ENCODE measurements around the gene MMP25.

The MMP25 gene, protein sequence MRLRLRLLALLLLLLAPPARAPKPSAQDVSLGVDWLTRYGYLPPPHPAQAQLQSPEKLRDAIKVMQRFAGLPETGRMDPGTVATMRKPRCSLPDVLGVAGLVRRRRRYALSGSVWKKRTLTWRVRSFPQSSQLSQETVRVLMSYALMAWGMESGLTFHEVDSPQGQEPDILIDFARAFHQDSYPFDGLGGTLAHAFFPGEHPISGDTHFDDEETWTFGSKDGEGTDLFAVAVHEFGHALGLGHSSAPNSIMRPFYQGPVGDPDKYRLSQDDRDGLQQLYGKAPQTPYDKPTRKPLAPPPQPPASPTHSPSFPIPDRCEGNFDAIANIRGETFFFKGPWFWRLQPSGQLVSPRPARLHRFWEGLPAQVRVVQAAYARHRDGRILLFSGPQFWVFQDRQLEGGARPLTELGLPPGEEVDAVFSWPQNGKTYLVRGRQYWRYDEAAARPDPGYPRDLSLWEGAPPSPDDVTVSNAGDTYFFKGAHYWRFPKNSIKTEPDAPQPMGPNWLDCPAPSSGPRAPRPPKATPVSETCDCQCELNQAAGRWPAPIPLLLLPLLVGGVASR

DNA sequence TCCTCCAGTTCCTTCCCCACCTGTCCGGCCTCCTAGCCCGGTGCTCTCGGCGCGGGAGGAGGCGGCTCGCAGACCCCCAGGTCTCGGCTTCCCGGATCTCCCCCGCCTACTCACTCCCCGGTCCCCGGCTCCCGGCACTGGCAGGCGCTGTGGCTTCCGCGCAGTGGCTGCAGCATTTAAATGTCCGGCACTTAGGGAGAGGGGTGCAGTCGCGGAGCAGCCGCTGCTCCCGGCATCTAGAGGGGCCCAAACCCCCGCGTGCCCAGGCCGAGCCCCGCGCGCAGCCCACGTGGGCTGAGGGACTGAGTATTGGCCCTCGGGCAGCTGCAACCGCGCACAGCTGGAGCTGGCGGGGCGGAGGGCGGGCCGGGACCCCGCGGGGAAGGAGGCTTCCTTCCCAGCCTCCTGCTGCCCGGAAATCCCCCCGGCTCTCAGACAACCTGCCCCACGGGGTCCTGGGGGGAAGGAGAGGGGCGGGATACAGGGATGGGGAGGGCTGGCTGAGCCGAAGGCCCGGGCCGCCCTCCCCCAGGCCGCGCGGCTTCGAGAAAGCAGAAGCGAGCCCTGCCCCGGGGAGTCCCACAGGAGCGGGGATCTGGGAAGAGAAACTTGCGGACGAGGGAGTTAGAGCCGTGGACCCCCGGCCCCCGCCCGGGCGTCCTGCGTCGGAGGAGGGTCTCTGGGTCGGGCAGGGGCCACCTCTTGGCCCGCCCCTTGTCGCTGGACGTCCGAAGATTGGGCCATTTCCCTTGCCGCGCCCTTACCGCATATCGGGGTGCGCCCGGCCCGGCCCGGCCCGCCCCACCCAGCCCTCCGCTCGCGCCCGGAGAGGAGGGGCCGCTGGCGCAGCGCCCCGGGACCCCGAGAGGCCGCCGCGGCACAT lies at the start of gene MMP25:
TSS of gene MMP25 (plus strand) at position 804 of the 883 bp plus-strand sequence. CDS start 357 bp downstream, outside the sequence.
- FAIRE-seq: no peak

DNA sequence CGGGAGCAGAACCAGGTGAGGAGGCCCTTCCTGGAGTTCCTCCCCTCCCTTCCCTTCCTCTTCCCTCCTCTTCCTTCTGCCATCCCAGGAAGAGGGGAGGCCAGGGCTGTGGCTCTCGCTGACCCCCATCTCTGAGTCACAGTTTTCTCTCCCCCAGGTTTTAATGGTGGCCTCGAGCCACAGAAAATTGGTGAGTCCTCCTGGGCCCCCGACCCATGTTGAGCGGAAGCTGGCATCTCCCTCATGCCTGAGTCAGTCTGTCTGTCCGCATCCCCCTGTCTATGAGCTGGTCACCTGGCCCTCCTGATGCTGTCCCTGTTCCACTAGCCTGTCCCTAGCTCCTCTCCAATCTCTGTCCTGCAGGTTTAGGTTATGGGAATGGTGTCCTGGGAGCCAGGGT lies 46.4 kb upstream of the MMP25 start:
- no peak for FAIRE-seq

DNA sequence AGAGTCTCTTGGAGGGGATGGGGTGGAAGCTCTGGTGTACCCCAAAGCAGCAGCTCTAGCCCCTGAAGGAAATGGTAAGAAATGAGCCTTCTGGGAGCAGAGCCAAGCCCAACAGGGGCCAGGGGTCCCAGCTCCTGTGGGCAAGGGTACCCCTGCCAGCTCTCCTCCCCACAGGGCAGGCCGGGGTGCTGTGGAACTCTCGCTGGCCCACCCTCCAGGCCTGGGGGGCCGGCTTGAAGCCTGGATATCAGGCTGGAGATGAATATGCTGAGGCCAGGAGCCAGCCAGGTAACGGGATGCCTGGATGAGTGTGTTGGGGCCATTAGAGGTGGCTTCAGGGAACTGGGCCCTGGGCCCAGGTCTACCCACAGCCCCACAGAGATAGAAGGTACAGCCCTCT lies 45.8 kb upstream of the MMP25 start:
- no peak for FAIRE-seq

DNA sequence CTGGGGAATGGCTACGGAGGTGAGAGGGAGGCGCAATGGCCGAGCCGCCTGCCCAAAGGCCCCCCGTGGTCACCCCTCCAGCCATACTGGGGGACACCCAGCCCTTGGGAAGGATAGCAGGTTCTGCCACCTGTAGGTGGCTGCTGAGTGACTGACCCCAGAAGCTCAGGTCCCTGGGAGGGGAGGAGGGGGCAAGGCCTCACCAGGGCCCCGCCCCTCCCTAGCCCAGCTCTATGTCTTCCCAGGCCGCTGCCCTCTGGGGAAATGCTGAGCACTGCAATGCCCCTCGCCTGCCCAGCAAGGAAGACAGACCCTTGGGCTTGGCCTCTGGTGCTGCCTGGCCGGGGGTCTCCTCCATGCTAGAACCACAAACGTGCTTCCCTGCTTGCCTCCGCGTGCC lies 45.0 kb upstream of the MMP25 start:
- no peak for FAIRE-seq

DNA sequence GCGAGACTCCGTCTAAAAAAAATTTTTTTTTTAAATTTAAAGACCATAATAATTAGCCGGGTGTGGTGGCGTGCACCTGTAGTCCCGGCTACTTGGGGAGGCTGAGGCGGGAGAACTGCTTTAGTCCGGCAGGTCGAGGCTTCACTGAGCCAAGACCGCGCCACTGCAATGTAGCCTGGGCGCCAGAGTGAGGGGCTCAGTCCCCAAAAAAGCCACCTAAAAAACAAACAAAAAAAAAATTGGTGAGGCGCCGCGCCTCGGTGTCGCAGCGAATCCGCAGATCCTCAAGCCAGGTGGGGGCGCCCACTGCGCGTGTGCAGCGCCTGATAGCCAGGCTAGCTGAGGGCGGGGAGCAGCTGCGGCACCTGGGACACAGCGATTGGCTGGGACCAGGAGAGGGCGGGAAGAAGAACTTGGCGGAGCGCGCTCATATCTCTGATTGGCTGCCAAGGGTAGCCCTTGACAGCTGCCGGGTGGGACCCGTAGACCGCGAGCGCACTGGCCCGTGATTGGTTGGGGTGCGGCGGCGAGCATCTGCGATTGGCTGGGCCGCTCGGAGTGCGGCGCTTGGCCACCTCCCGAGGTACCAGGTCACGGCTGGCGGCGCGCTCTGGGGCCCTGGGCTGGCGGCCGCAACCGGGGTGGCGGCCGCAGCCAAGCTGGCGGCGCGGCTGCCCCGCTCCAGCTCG lies 42.6 kb upstream of the MMP25 start:
- FAIRE-seq: peak; percentile 90

DNA sequence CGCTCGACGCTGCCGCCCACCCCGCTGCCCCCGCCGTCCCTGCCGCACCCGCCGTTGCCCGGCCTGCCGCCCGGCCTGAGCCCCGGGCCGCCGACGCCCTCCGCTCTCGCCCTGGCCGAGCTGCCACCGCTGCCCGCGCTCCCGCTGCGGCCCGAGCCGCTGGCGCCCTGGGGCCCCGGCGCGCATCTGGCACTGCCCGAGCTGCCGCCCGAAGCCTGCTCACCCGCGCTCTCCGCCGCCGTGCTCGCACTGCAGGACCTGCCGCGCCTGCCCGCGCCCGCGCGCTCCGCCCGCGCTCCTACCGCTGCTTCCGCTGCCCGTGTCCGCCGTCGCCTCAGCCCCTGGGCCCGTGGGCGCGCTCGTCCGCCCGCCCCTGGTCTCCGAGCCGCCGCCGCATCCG lies 42.0 kb upstream of the MMP25 start:
- no peak for FAIRE-seq

DNA sequence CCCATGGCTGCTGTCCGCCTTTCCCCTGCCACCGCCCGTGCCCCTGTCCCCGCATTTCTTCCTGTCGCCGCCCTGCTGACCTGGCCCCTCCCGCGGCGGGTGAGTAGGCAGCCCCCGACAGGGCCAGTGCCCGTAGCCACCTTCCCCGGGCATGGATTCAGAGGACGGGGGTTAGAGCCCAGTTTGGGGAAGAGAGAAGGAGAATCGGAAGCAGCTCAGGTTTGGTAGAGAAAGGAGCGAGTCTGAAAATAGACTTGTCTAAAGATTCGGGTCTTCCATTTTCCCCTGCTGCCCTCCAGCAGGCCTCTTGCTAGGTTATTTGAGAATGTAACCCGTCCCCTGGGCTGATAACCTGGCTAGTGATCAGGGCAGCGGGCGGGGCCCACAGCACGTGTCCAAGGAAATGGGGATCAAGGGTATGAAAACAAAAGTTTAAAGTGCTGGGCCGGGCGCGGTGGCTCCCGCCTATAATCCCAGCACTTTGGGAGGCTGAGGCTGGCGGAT lies 41.5 kb upstream of the MMP25 start:
- FAIRE-seq: no peak

DNA sequence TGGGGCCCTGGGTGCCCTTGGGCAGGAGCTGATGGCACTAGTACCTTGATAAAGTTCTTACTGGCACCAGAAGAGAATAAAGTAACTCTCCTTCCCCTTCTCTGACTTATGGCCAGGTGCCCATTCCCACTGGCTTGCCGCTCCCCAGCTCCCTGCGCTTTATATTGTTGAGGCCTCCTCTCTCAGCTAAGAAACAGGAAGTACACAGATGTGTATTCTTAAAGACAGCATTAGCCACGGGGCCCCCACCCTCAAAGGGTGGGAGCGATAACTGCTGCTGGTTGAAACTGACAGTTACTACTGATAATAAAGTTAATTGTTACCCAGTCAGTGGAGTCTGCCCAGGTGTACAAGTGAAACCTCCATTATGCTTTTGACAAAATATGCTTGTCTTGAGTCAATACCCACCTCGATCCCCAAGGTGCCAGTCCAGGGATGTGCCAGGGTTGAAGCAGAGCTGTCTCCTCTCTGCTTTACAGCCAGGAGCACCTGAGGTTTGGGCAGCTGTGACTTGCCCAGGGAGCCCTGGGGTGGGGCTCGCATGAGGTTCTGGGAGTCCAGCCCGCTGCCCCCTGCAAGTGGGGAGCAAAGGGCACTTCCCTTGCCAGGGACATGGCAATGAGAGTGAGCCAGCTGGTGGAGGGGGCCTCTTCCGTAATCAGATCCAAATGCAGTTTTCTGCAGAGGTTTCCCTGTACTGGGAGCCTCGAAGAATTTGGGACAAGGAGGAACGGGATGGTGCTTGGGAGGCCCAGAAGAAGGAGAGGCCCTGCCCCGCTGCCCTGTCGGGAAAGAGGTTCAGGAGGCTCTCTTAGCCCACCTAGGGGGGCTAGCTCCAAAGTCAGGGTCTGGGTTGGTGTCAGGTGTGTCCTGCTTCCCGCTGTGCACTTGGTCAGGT lies 39.1 kb upstream of the MMP25 start:
- no peak for FAIRE-seq

DNA sequence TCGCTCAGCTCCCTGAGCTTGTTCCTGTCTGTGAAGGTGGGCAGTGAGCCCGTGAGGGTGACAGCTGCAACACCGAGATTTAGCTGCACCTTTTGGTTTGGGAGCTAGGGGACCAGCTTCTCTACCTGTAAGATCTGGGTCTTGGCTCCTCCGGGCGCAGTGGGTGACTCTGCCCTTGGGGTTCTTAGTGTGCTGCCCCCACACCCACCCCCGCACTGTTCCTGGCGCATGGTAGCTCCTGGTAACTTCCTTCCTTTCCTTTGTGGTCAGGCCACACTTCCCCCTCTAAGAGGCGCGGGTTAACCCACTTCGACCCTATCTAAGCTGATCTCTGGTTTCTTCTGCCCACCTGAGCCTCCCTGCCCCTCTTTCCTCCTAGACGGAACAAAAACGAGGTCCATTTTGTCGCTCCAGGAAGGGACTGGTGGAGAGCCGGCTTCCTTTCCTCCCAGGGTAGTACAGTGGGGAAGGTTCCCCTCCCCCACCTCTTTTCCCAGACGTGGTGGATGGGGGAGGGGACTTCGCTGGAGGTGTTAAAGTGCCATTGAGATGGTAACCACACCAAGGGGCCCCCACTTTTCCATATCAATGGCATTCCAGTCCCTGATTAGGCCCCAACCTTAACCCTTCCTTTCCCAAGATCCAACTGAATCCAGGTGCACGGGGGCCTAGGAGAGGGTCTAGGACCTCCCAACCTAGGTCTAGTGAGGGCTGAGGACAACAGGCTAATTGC lies 38.2 kb upstream of the MMP25 start:
- no peak for FAIRE-seq

DNA sequence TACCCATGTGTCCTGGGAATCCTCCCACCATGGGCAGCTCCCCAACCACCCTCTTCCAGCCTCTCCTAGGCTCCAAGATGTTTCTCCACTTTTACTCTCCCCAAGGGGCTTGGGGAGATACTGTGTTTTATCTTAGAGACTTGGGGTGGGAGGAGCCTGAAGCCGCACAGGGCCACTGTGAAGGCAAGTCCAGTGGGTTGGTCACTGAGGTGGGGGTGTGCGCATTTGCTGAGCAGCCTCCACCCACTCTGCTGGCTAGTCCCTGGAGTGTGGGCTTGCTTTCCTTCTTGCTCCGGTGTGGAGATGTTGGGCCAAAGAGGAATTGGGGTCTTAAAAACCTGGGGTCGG lies 37.7 kb upstream of the MMP25 start:
- FAIRE-seq: no peak

DNA sequence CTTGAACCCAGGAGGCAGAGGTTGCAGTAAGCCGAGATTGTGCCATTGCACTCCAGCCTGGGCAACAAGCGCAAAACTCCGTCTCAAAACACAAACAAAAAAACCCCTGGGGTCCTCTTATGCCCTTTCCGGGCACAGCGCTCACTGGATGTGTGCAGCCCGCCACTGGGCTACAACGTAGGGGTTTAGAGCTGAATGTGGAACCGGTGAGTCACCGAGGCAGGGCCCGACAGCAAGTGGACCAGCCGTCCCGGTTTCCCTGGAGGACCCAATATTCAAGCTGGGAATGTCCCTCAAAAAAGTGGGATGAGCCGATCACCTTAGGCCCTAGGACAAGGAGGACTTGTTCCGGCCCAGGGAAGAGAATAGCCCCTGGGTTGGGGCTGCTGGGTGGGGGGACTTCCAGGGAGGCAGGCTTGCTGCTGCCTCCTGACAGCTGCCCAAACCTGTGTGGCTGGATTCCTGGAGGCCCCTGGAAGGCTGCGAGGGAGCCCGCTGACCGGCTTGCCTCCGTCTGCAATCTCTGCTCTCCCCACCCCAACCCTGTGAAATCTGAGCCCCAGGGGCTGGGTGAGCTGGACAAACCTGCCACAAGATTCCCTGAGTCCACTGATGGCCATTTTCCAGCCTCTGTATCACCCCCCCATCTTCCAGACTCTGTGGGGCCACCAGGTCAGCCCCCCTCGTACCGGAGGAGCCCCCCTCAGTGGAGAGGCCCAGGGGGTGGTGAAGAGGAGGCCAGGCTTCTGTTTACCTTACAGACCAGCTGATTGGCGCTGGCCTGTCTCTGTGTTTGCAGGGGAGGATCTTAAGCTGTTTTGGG lies 36.6 kb upstream of the MMP25 start:
- FAIRE-seq: no peak

DNA sequence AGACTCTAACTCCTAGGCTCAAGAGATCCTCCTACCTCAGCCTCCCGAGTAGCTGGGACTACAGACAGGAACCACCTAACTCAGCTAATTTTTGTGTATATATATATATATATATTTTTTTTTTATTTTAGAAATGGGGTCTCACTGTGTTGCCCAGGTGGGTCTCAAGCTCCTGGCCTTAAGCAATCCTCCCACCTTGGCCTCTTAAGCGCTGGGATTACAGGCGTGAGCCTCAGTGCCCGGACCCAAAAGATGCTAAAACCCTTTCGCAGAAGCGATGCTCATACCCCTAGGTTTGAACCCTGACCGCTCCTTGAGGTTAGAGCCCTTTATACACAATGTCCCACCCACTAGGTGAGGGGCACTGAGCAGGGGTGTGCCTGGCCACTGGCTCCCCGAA lies 35.9 kb upstream of the MMP25 start:
- FAIRE-seq: no peak

DNA sequence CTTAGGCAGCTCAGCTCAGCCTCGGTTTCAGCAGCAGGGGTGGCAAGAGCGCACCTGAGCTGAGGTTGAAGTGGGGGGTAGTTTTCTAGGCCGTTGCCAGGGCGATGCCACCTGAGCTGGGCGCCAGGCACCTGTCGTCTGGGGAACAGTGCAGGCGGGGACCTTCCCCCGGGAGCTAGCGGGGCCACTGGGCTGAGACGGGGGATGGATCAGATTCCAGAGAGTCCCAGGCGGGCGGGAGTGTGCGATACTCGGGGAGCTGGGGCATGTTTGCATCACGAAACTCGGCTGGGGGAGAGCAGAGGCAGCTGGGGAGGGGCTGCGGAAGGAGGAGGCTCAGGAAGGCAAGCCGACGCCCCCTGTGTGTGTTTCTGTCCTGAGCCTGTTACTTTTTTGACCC lies 34.1 kb upstream of the MMP25 start:
- FAIRE-seq: no peak

DNA sequence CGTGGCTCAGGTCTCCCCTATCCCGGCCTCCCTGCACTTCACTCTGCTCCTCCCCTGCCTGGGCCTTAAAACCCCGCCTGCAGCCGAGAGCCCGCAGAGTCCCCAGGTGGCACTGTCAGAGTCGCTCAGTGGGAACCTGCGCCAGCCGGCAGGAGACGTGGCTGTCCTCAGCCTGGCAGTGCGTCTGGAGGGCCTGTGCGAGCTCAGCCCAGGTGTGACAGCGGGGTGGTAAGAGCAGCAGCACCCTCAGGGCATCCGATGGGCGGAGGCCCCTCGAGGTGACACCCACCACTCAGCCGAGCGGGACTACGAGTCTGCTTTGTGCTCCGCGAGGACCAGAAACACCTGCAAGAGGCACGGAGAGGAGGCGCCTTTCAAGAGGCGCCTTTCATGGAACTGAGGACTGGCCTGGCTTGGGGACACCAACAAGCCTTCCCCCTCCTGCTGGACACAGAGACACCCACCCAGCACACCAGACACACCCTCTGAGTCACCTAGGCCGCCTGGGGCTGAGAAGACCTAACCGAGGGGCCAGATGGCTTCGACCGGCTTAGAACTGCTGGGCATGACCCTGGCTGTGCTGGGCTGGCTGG lies 33.4 kb upstream of the MMP25 start, which contains the start of gene CLDN9:
TSS of gene CLDN9 (plus strand) at position 96 of the 593 bp plus-strand sequence. CDS start at position 536, 440 bp downstream.
- FAIRE-seq: no peak

DNA sequence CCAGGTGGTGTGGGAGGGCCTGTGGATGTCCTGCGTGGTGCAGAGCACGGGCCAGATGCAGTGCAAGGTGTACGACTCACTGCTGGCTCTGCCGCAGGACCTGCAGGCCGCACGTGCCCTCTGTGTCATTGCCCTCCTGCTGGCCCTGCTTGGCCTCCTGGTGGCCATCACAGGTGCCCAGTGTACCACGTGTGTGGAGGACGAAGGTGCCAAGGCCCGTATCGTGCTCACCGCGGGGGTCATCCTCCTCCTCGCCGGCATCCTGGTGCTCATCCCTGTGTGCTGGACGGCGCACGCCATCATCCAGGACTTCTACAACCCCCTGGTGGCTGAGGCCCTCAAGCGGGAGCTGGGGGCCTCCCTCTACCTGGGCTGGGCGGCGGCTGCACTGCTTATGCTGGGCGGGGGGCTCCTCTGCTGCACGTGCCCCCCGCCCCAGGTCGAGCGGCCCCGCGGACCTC lies 32.8 kb upstream of the MMP25 start:
- FAIRE-seq: no peak

DNA sequence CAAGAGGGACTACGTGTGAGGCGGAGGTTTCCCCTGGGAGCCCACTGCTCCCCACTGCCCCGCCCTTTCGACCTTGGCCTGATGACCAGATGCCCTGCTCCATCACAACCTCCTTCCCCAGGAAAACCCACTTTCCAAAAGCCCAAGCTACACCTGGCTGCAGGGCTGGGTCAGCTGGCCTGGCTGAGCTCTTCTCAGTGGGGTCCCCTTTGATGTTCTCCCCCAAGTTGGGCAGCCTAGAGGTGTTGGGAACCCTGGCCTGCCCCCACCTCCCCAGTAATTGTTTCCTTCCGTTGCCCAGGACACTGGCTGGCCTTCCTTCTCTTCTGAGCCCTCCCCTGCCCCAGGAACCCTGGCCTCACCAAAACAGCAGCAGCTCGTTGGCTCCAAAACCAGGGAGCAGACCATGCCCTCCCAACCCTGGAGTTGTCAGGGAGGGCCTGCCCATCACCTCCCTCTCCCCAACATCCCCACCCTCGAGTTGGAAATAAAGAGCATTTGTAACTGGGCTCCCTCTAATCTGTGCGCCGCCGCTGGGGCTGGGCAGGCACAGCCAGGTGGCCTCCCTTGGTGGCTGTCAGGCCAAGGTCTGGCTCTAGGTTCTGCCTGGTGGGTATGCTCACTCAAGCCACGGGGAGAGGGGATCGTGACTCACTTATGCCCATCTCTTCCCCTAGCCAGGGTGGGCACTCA lies 32.2 kb upstream of the MMP25 start:
- no peak for FAIRE-seq

DNA sequence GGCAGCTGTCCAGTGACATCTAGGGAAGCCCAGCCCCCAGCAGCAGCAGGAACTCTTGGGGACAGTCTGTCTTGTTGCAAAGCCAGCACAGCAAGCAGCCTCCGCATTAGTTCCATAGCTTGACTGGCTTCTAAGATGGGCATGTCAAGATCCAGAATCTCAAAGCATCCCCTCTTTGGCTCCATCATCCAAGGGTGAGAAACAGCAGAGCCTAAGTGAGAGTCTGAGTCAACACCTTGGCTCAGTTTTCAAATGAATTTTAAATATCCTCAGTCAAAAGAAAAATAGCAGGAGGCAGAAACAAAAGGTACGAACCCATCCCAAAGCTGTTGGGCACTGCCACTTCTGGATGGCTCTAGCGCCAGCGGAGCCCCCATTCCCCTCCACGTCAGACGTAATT lies 31.4 kb upstream of the MMP25 start:
- no peak for FAIRE-seq

DNA sequence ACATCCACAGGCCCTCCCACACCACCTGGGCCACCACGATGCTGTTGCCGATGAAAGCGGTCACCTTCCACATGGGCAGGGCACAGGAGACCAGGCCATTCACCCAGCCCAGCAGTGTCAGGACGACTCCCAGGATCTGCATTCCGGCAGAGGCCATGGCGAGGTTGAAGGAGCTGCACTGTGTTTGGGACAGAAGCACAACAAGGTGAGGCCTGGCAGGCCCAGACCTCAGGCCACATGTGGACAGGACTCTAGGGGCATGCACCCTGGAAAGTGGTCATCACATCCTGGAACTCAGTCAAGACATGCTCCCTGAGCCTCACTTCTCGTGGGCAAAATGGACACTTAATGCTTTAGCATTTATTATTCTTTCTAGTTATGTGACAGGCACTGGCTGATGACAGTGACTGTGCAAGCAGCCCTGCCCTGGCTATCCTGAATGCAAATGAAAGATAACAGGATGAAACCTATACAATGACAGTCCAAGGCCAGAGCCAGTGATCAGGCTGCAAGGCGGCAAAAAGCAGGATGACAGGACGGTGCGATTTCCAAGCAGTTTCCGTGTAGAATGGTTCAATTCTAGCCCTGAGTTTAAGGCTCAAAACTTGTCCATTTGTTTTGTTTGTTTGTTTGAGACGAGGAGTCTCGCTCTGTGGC lies 30.4 kb upstream of the MMP25 start:
- no peak for FAIRE-seq

Measured in TTC549 (cell line).